ENCODE results near the gene IRX5.

The IRX5 gene

GRCh38 chr16:54903047-54903446 is 27.6 kb upstream of the IRX5 start:
- Histone ChIP-seq H3K9me3 (replicated peaks in 1 of 11) (peaks cover 4 to 14% (median 12%) of the 10 kb centered on the region in 11 experiments; a peak in 14 of 22 replicates), H3K9ac (no peak overlapping the region), H3K27ac (no peak overlapping the region), H3K4me2 (no peak overlapping the region), H3K27me3 (no peaks in the 10 kb centered on the region), H4K20me1 (no peaks in the 10 kb centered on the region), H3K4me1 (peaks cover 0 to 5% (median 3%) of the 10 kb centered on the region in 10 experiments; a peak in 15 of 20 replicates), H3K36me3 (no peaks in the 10 kb centered on the region), H3K4me3 (no peak overlapping the region)
- TF ChIP-seq Cebpa-rat (IDR thresholded peaks at IDR 0.05): no peak

DNA sequence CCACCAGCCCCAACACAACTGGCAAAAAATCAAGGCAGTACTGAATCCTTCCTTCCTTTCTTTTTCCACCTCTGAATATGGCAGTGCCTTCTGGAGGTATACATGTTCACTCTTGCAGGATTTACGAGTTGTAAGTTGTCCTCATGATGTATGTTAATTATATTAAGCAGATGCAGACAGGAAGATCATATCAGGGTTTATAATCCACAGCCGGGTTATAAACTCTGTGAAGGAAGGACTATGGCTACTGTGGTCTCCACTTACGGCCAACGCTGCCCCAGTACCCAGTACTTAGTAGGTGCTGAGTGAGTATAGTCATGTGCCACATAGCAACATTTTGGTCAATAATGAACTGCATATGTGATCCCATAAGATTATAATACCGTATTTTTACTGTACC is 19.6 kb upstream of the IRX5 start:
- H3K36me3 ChIP-seq: peaks cover 0 to 3% (median 0%) of the 10 kb centered on the region in 11 experiments; a peak in 2 of 22 replicates

GRCh38 chr16:54912720-54913119 is 17.9 kb upstream of the IRX5 start:
- H3K9me3 ChIP-seq (replicated peaks in 1 of 11): no peaks in the 10 kb centered on the region; a peak in 1 of 22 replicates
- H3K27ac ChIP-seq: no peak overlapping the region
- H3K4me3 ChIP-seq: no peak overlapping the region
- TF ChIP-seq Cebpa-rat (IDR thresholded peaks at IDR 0.05): no peak
- peaks cover 0 to 8% (median 0%) of the 10 kb centered on the region in 11 experiments; a peak in 4 of 22 replicates for H3K36me3 ChIP-seq
- no peak overlapping the region for H3K4me2 ChIP-seq
- no peaks in the 10 kb centered on the region for H3K4me1 ChIP-seq
- H3K9ac ChIP-seq: no peak overlapping the region
- H4K20me1 ChIP-seq: no peaks in the 10 kb centered on the region
- H3K27me3 ChIP-seq: no peaks in the 10 kb centered on the region

More for the DNA sequence above, 19.6 kb upstream of the IRX5 start:
- no peak overlapping the region for H3K9ac ChIP-seq
- H3K4me3 ChIP-seq: no peak overlapping the region
- H3K27ac ChIP-seq: no peak overlapping the region
- no peak for TF ChIP-seq Cebpa-rat (IDR thresholded peaks at IDR 0.05)
- H3K27me3 ChIP-seq: no peaks in the 10 kb centered on the region
- no peaks in the 10 kb centered on the region for H3K4me1 ChIP-seq
- H4K20me1 ChIP-seq: no peaks in the 10 kb centered on the region
- H3K9me3 ChIP-seq (replicated peaks in 1 of 11): no peaks in the 10 kb centered on the region; a peak in 1 of 22 replicates
- H3K4me2 ChIP-seq: no peak overlapping the region

GRCh38 chr16:54921206-54921824 is 9.3 kb upstream of the IRX5 start:
- Histone ChIP-seq H3K9me3 (replicated peaks in 1 of 11) (no peaks in the 10 kb centered on the region), H3K4me3 (no peak overlapping the region), H3K36me3 (peaks cover 0 to 17% (median 2%) of the 10 kb centered on the region in 11 experiments; a peak in 5 of 22 replicates), H3K4me2 (no peak overlapping the region), H3K27ac (no peak overlapping the region), H3K4me1 (peaks cover 0 to 4% (median 0%) of the 10 kb centered on the region in 10 experiments; a peak in 4 of 20 replicates), H3K9ac (no peak overlapping the region), H3K27me3 (peaks cover 15 to 32% (median 25%) of the 10 kb centered on the region in 11 experiments), H4K20me1 (peaks cover 0 to 46% (median 12%) of the 10 kb centered on the region in 11 experiments; a peak in 12 of 22 replicates)
- TF ChIP-seq Cebpa-rat (IDR thresholded peaks at IDR 0.05): no peak

DNA sequence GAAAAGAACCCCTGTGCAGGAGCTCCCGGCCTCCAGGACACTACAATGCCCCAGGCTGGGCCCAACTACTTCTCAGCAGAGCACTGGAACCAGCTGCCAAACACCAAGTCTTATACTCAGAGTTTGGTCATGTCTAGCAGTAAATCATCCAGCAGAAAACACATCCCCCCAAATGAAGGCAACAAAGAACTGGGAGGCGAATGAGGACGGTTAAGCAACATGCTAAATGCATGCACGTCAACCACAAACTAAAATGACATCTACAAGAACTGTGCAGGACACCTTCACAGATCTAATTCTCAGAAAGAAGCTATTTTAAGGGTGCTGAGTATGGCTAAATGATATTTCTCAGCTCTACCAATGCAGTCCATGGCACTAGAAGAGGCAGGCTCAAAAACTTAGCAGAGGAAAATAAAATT is 7.6 kb upstream of the IRX5 start:
- Histone ChIP-seq H3K4me1 (peaks cover 8 to 19% (median 11%) of the 10 kb centered on the region in 10 experiments; a peak in 16 of 20 replicates), H3K27me3 (peaks cover 32 to 50% (median 42%) of the 10 kb centered on the region in 11 experiments), H3K4me3 (no peak overlapping the region), H3K9me3 (replicated peaks in 1 of 11) (no peaks in the 10 kb centered on the region), H3K4me2 (no peak overlapping the region), H4K20me1 (peaks cover 0 to 63% (median 28%) of the 10 kb centered on the region in 11 experiments; a peak in 12 of 22 replicates), H3K36me3 (peaks cover 0 to 10% (median 2%) of the 10 kb centered on the region in 11 experiments; a peak in 3 of 22 replicates), H3K27ac (no peak overlapping the region), H3K9ac (no peak overlapping the region)
- TF ChIP-seq Cebpa-rat (IDR thresholded peaks at IDR 0.05): no peak

DNA sequence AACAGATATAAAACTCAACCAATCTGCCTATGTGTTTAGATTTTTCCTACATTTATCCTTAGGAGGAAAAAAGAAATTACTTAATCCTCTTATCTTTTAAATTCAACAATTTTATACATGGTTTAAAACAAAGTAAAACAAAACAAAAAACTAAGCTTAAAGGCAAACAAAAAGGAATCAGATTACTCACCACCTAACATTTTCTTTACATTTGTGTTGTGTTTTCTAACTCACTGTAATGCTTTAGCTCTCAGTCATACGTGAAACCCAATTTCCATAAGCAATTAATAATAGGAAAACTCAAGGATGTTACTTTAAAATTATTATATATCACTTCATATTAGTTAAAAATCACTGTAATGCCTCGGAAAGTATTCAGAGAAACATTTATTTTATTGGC is 6.7 kb upstream of the IRX5 start:
- no peak overlapping the region for H3K9ac ChIP-seq
- H3K4me3 ChIP-seq: no peak overlapping the region
- TF ChIP-seq Cebpa-rat (IDR thresholded peaks at IDR 0.05): no peak
- peaks cover 8 to 19% (median 11%) of the 10 kb centered on the region in 10 experiments; a peak in 16 of 20 replicates for H3K4me1 ChIP-seq
- no peak overlapping the region for H3K27ac ChIP-seq
- H3K36me3 ChIP-seq: peaks cover 0 to 9% (median 2%) of the 10 kb centered on the region in 11 experiments; a peak in 3 of 22 replicates
- no peak overlapping the region for H3K4me2 ChIP-seq
- H4K20me1 ChIP-seq: peaks cover 0 to 64% (median 28%) of the 10 kb centered on the region in 11 experiments; a peak in 12 of 22 replicates
- H3K9me3 ChIP-seq (replicated peaks in 1 of 11): no peaks in the 10 kb centered on the region
- H3K27me3 ChIP-seq: peaks cover 32 to 50% (median 45%) of the 10 kb centered on the region in 11 experiments

- H3K9ac ChIP-seq: no peak overlapping the region
- no peak overlapping the region for H3K4me3 ChIP-seq
These were observed 4.4 kb upstream of the IRX5 start for GRCh38 chr16:54926166-54926838.

GRCh38 chr16:54927125-54928015 is 3.3 kb upstream of the IRX5 start:
- H3K27ac ChIP-seq: peak overlapping the region in 7 of 11 experiments; percentile 47 to 99 (median 91); a peak in 7 of 22 replicates
- peaks cover 18 to 34% (median 27%) of the 10 kb centered on the region in 10 experiments for H3K4me1 ChIP-seq
- peaks cover 0 to 9% (median 2%) of the 10 kb centered on the region in 11 experiments; a peak in 3 of 22 replicates for H3K36me3 ChIP-seq
- peaks cover 43 to 77% (median 68%) of the 10 kb centered on the region in 11 experiments for H3K27me3 ChIP-seq
- peak overlapping the region; percentile 52 to 98 (median 89); a peak in 19 of 22 replicates for H3K9ac ChIP-seq
- H4K20me1 ChIP-seq: peaks cover 0 to 69% (median 33%) of the 10 kb centered on the region in 11 experiments; a peak in 18 of 22 replicates
- peak overlapping the region; percentile 79 to 89 (median 81) for H3K4me3 ChIP-seq
- no peak for TF ChIP-seq Cebpa-rat (IDR thresholded peaks at IDR 0.05)
- peaks cover 0 to 7% (median 6%) of the 10 kb centered on the region in 11 experiments; a peak in 14 of 22 replicates for H3K9me3 ChIP-seq (replicated peaks in 1 of 11)
- peak overlapping the region; percentile 86 to 95 (median 93) for H3K4me2 ChIP-seq

More at GRCh38 chr16:54926166-54926838, 4.4 kb upstream of the IRX5 start:
- H3K4me1 ChIP-seq: peaks cover 9 to 25% (median 19%) of the 10 kb centered on the region in 10 experiments
- peaks cover 0 to 9% (median 2%) of the 10 kb centered on the region in 11 experiments; a peak in 3 of 22 replicates for H3K36me3 ChIP-seq
- peaks cover 0 to 62% (median 28%) of the 10 kb centered on the region in 11 experiments; a peak in 13 of 22 replicates for H4K20me1 ChIP-seq
- TF ChIP-seq Cebpa-rat (IDR thresholded peaks at IDR 0.05): no peak
- H3K4me2 ChIP-seq: no peak overlapping the region
- no peak overlapping the region for H3K27ac ChIP-seq
- no peaks in the 10 kb centered on the region for H3K9me3 ChIP-seq (replicated peaks in 1 of 11)
- H3K27me3 ChIP-seq: peaks cover 32 to 67% (median 60%) of the 10 kb centered on the region in 11 experiments
